Activated CD8-positive, alpha-beta T cell treated with anti-CD3 and anti-CD28 coated beads for 36 hours (primary cell): ENCODE results near the gene NLGN4Y. TPM values are rescaled to one million over a fixed set of nuclear protein-coding genes. Genes with fewer than 3 reads are reported as not detected.

Experiments used
- ATAC-seq: fragments of 200-7000 bp; cut with Tn5 transposase; one replicate; pipeline ENCODE4 v1.10.0; 2021; ENCODE audit warnings: mild to moderate bottlenecking, moderate library complexity
- CTCF ChIA-PET: fragments of 350-600 bp; sonication (Branson Sonifier 250); formaldehyde crosslinking; loops from one replicate; lab custom pipeline; 2021; ENCODE audit warnings: antibody characterized with exemption; lab: Charles Lee
- POLR2A ChIA-PET: fragments of 350-600 bp; sonication (Branson Sonifier 250); formaldehyde crosslinking; loops from one replicate; lab custom pipeline; 2021; ENCODE audit warnings: antibody characterized with exemption; lab: Charles Lee
- DNase-seq: peaks from one replicate; pipeline ENCODE4 v3.0.0-alpha.2; 2020
- H3K27ac Mint-ChIP-seq: one replicate; pipeline ENCODE4 v1.8.0; 2021; ENCODE audit warnings: mild to moderate bottlenecking, mixed read lengths
- H3K27me3 Mint-ChIP-seq: one replicate; pipeline ENCODE4 v1.8.0; 2021; ENCODE audit warnings: mixed read lengths
- H3K36me3 Mint-ChIP-seq: one replicate; pipeline ENCODE4 v1.8.0; 2021; ENCODE audit warnings: low read depth, mixed read lengths
- H3K4me1 Mint-ChIP-seq: one replicate; pipeline ENCODE4 v1.8.0; 2021; ENCODE audit warnings: low read depth, mixed read lengths
- H3K4me3 Mint-ChIP-seq: one replicate; pipeline ENCODE4 v1.8.0; 2021; ENCODE audit warnings: mild to moderate bottlenecking, moderate library complexity, mixed read lengths
- H3K9me3 Mint-ChIP-seq: one replicate; pipeline ENCODE4 v1.8.0; 2021; ENCODE audit warnings: mixed read lengths
- CTCF ChIP-seq: fragments of 200-600 bp; IDR thresholded peaks from one replicate; pipeline ENCODE4 v1.8.0; 2022; ENCODE audit warnings: antibody characterized with exemption, mild to moderate bottlenecking
- intact Hi-C: fragments of 100-400 bp; cut with micrococcal nuclease; formaldehyde crosslinking; loops from one replicate; pipeline ENCODE4 v1.10.0; 2022
- total RNA-seq, 2 experiments: library from RNA; stranded (reverse); gene quantifications; one replicate each; pipeline ENCODE4 v1.2.3, GENCODE V29; 2021

The NLGN4Y gene
- total RNA-seq, 2 experiments from 2014 or later, result 0.22 to 0.25 TPM

- ATAC-seq (no peak), DNase-seq (no peak)
- Mint-ChIP-seq H3K9me3 (no peaks in the 10 kb centered on the region), H3K27ac (no peak overlapping the region), H3K36me3 (no peaks in the 10 kb centered on the region), H3K4me1 (no peaks in the 10 kb centered on the region), H3K4me3 (no peak overlapping the region), H3K27me3 (no peaks in the 10 kb centered on the region)
- intact Hi-C loops, result no loop called here
- POLR2A ChIA-PET, result no interaction called here
- CTCF ChIA-PET, result no interaction called here
- no peak for TF ChIP-seq CTCF
These were observed 183.8 kb downstream of the NLGN4Y start for GRCh38 chrY:14708158-14708557.

- DNase-seq (no peak), ATAC-seq (no peak)
- no peaks in the 10 kb centered on the region for H3K36me3 Mint-ChIP-seq
- no peak overlapping the region for H3K27ac Mint-ChIP-seq
- no peaks in the 10 kb centered on the region for H3K27me3 Mint-ChIP-seq
- POLR2A ChIA-PET, result no interaction called here
- TF ChIP-seq CTCF, result no peak
- CTCF ChIA-PET, result no interaction called here
- no peaks in the 10 kb centered on the region for H3K4me1 Mint-ChIP-seq
- H3K4me3 Mint-ChIP-seq, result no peak overlapping the region
- intact Hi-C loops, result no loop called here
- H3K9me3 Mint-ChIP-seq, result no peaks in the 10 kb centered on the region
These were observed 217.3 kb downstream of the NLGN4Y start for GRCh38 chrY:14741596-14741995.

- CTCF ChIA-PET, result no interaction called here
- ATAC-seq, result no peak
- H3K9me3 Mint-ChIP-seq, result no peaks in the 10 kb centered on the region
- no peaks in the 10 kb centered on the region for H3K36me3 Mint-ChIP-seq
- no peak for DNase-seq
- intact Hi-C loops, result no loop called here
- H3K27ac Mint-ChIP-seq, result no peak overlapping the region
- H3K4me3 Mint-ChIP-seq, result no peak overlapping the region
- POLR2A ChIA-PET, result no interaction called here
- H3K27me3 Mint-ChIP-seq, result no peaks in the 10 kb centered on the region
- TF ChIP-seq CTCF, result no peak
- no peaks in the 10 kb centered on the region for H3K4me1 Mint-ChIP-seq
These were observed 224.0 kb downstream of the NLGN4Y start for GRCh38 chrY:14748329-14748728.

- ChIA-PET POLR2A (no interaction called here), CTCF (no interaction called here)
- Mint-ChIP-seq H3K4me3 (no peak overlapping the region), H3K27me3 (no peaks in the 10 kb centered on the region), H3K4me1 (no peaks in the 10 kb centered on the region), H3K36me3 (no peaks in the 10 kb centered on the region), H3K27ac (no peak overlapping the region), H3K9me3 (no peaks in the 10 kb centered on the region)
- no peak for TF ChIP-seq CTCF
- no peak for DNase-seq
- ATAC-seq, result no peak
- intact Hi-C loops, result no loop called here
These were observed 231.2 kb downstream of the NLGN4Y start for GRCh38 chrY:14755571-14755970.

GRCh38 chrY:14762903-14763302, 238.6 kb downstream of the NLGN4Y start:
- Mint-ChIP-seq H3K4me1 (no peaks in the 10 kb centered on the region), H3K4me3 (no peak overlapping the region), H3K9me3 (no peaks in the 10 kb centered on the region), H3K36me3 (no peaks in the 10 kb centered on the region), H3K27ac (no peak overlapping the region), H3K27me3 (no peaks in the 10 kb centered on the region)
- ATAC-seq, result no peak
- intact Hi-C loops, result no loop called here
- DNase-seq, result no peak
- CTCF ChIA-PET, result no interaction called here
- TF ChIP-seq CTCF, result no peak
- POLR2A ChIA-PET, result no interaction called here
